ENCODE data around the gene TNFAIP8L1.
"Not testable (repeated sequence)": the region's sequence is repeated elsewhere in the genome, so short reads cannot be mapped to it uniquely, and the experiment has no call there.

Gene TNFAIP8L1

GRCh38 chr19:4652075-4652474, 12.8 kb downstream of the TNFAIP8L1 start:
- no peak for DNase-seq

- no peak for DNase-seq
Observed at GRCh38 chr19:4653793-4654436, 14.6 kb downstream of the TNFAIP8L1 start.

GRCh38 chr19:4654437-4655361, 15.4 kb downstream of the TNFAIP8L1 start:
- DNase-seq = no peak

- no peak for DNase-seq
Observed at GRCh38 chr19:4656102-4656501, 16.8 kb downstream of the TNFAIP8L1 start.

- DNase-seq = no peak
Observed at GRCh38 chr19:4657262-4657661, 17.9 kb downstream of the TNFAIP8L1 start.

- DNase-seq = no peak
Observed at GRCh38 chr19:4657835-4658234, 18.5 kb downstream of the TNFAIP8L1 start.

- peak; percentile 36 for DNase-seq
Observed at GRCh38 chr19:4660181-4660791, 21.0 kb downstream of the TNFAIP8L1 start.

GRCh38 chr19:4660993-4661392, 21.7 kb downstream of the TNFAIP8L1 start:
- DNase-seq = no peak

GRCh38 chr19:4662020-4662695, 22.8 kb downstream of the TNFAIP8L1 start:
- no peak for DNase-seq

- no peak for DNase-seq
Observed at GRCh38 chr19:4662812-4663211, 23.5 kb downstream of the TNFAIP8L1 start.

GRCh38 chr19:4664642-4665041, 25.3 kb downstream of the TNFAIP8L1 start:
- no peak for DNase-seq

- DNase-seq = peak; percentile 95
Observed at GRCh38 chr19:4669723-4670480, 30.6 kb downstream of the TNFAIP8L1 start, which contains the start of gene MYDGF. MYDGF (minus strand) TSS chr19:4670342; CDS start chr19:4670334, 8 bp downstream.

- DNase-seq = no peak
Observed at GRCh38 chr19:4671185-4671851, 32.0 kb downstream of the TNFAIP8L1 start.

GRCh38 chr19:4673216-4673615, 33.9 kb downstream of the TNFAIP8L1 start:
- no peak for DNase-seq

- DNase-seq = no peak
Observed at GRCh38 chr19:4673726-4674125, 34.4 kb downstream of the TNFAIP8L1 start.

GRCh38 chr19:4675346-4675745, 36.0 kb downstream of the TNFAIP8L1 start:
- DNase-seq = no peak

GRCh38 chr19:4676955-4677731, 37.8 kb downstream of the TNFAIP8L1 start:
- DNase-seq = peak; percentile 39

- no peak for DNase-seq
Observed at GRCh38 chr19:4678881-4679790, 39.8 kb downstream of the TNFAIP8L1 start.

GRCh38 chr19:4680021-4680420, 40.7 kb downstream of the TNFAIP8L1 start:
- not testable (repeated sequence) for DNase-seq

All from CD4-positive, alpha-beta T cell treated with Interleukin-17A for 4 hours (primary cell).